GM19397 (cell line): ENCODE results near the gene PCDHB8.
"Not testable (repeated sequence)": the region's sequence is repeated elsewhere in the genome, so short reads cannot be mapped to it uniquely, and the experiment has no call there.

ENCODE experiments used
- ATAC-seq: cut with Tn5 transposase; IDR thresholded peaks from one replicate; pipeline ENCODE4 v1.9.1; 2021; ENCODE audit warnings: mild to moderate bottlenecking, moderate library complexity; ENCODE audit not compliant: unreplicated experiment

PCDHB8 gene

GRCh38 chr5:141184117-141184855, 6.7 kb downstream of the PCDHB8 start:
- ATAC-seq = not testable (repeated sequence)

- no peak for ATAC-seq
Measured at GRCh38 chr5:141186897-141187512, 9.4 kb downstream of the PCDHB8 start, which contains the start of gene PCDHB9. Gene PCDHB9 (plus strand): TSS chr5:141187161. CDS start chr5:141187319, 158 bp downstream.

DNA sequence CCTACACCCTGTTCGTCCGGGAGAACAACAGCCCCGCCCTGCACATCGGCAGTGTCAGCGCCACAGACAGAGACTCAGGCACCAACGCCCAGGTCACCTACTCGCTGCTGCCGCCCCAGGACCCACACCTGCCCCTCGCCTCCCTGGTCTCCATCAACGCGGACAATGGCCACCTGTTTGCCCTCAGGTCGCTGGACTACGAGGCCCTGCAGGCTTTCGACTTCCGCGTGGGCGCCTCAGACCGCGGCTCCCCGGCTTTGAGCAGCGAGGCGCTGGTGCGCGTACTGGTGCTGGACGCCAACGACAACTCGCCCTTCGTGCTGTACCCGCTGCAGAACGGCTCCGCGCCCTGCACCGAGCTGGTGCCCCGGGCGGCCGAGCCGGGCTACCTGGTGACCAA, 11.1 kb downstream of the PCDHB8 start:
- ATAC-seq = not testable (repeated sequence)

DNA sequence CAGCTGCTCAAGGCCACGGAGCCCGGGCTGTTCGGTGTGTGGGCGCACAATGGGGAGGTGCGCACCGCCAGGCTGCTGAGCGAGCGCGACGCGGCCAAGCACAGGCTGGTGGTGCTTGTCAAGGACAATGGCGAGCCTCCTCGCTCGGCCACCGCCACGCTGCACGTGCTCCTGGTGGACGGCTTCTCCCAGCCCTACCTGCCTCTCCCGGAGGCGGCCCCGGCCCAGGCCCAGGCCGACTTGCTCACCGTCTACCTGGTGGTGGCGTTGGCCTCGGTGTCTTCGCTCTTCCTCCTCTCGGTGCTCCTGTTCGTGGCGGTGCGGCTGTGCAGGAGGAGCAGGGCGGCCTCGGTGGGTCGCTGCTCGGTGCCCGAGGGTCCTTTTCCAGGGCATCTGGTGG, 11.5 kb downstream of the PCDHB8 start:
- ATAC-seq = not testable (repeated sequence)

- no peak for ATAC-seq
Measured at GRCh38 chr5:141192110-141192725, 14.6 kb downstream of the PCDHB8 start, which contains the start of gene PCDHB10. Gene PCDHB10 (plus strand): TSS chr5:141192353. CDS start chr5:141192553, 200 bp downstream.

GRCh38 chr5:141194332-141194731, 16.7 kb downstream of the PCDHB8 start:
- ATAC-seq = not testable (repeated sequence)

DNA sequence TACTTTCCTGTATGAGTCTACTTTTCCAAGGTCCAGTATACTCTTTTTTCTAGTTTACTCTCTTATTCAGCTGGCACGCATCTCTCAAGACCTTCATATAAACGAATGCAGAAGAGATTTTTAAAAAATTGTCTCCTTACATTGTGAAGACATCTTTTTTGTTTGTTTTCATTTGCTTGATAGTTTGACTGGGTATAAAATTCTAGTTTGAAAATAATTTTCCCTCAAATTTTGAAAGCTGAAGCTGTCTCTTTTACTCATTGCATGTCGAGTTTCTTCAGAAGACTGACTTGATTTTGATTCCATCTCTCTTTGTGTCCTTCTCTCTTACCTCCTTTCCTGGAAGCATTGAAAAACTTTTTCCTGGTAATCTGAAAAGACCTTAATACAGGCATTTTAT, 18.8 kb downstream of the PCDHB8 start:
- ATAC-seq = no peak

- no peak for ATAC-seq
Measured at GRCh38 chr5:141199359-141200235, 22.0 kb downstream of the PCDHB8 start, which contains the start of gene PCDHB11. Gene PCDHB11 (plus strand): TSS chr5:141199627. CDS start chr5:141199775, 148 bp downstream.

DNA sequence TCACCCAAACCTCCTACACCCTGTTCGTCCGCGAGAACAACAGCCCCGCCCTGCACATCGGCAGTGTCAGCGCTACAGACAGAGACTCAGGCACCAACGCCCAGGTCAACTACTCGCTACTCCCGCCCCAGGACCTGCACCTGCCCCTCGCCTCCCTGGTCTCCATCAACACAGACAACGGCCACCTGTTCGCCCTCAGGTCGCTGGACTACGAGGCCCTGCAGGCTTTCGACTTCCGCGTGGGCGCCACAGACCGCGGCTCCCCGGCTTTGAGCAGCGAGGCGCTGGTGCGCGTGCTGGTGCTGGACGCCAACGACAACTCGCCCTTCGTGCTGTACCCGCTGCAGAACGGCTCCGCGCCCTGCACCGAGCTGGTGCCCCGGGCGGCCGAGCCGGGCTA, 23.5 kb downstream of the PCDHB8 start:
- not testable (repeated sequence) for ATAC-seq

DNA sequence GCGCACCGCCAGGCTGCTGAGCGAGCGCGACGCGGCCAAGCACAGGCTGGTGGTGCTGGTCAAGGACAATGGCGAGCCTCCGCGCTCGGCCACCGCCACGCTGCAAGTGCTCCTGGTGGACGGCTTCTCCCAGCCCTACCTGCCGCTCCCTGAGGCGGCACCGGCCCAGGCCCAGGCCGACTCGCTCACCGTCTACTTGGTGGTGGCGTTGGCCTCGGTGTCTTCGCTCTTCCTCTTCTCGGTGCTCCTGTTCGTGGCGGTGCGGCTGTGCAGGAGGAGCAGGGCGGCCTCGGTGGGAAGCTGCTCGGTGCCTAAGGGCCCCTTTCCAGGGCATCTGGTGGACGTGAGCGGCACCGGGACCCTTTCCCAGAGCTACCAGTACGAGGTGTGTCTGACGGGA, 24.1 kb downstream of the PCDHB8 start:
- not testable (repeated sequence) for ATAC-seq

DNA sequence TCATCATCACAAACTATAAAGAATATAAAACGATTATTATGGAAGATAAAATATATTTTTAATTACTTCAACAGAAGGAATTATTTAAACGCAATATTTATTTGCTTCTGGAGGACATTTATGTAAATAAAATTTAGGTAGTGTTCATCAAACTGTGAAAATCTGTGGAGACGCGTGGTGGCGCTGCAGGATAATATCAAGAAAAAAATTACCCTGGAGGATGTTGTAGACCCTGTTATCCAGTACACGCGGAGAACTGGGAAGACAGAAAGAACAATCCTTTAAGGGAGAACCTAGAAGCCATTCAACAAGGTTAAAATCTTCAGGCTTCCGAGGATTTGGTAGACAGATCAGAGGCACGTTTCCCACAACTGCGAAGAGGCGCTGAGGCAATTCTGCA, 30.9 kb downstream of the PCDHB8 start, which contains the start of gene PCDHB12:
Gene PCDHB12 (plus strand): TSS at position 242 of the 400 bp plus-strand sequence. CDS start 189 bp downstream, outside the sequence.
- no peak for ATAC-seq

DNA sequence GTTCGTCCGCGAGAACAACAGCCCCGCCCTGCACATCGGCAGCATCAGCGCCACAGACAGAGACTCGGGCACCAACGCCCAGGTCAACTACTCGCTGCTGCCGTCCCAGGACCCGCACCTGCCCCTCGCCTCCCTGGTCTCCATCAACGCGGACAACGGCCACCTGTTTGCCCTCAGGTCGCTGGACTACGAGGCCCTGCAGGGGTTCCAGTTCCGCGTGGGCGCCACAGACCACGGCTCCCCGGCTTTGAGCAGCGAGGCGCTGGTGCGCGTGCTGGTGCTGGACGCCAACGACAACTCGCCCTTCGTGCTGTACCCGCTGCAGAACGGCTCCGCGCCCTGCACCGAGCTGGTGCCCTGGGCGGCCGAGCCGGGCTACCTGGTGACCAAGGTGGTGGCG, 32.7 kb downstream of the PCDHB8 start:
- not testable (repeated sequence) for ATAC-seq

- ATAC-seq = not testable (repeated sequence)
Measured at GRCh38 chr5:141210849-141211248, 33.3 kb downstream of the PCDHB8 start.

GRCh38 chr5:141213656-141214339, 36.2 kb downstream of the PCDHB8 start, which contains the start of gene PCDHB13:
Gene PCDHB13 (plus strand): TSS chr5:141213919. CDS start chr5:141214124, 205 bp downstream.
- not testable (repeated sequence) for ATAC-seq

- ATAC-seq = not testable (repeated sequence)
Measured at GRCh38 chr5:141214583-141214982, 37.0 kb downstream of the PCDHB8 start.

GRCh38 chr5:141215504-141215903, 37.9 kb downstream of the PCDHB8 start:
- ATAC-seq = not testable (repeated sequence)

DNA sequence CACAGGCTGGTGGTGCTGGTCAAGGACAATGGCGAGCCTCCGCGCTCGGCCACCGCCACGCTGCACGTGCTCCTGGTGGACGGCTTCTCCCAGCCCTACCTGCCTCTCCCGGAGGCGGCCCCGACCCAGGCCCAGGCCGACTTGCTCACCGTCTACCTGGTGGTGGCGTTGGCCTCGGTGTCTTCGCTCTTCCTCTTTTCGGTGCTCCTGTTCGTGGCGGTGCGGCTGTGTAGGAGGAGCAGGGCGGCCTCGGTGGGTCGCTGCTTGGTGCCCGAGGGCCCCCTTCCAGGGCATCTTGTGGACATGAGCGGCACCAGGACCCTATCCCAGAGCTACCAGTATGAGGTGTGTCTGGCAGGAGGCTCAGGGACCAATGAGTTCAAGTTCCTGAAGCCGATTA, 38.4 kb downstream of the PCDHB8 start:
- not testable (repeated sequence) for ATAC-seq

GRCh38 chr5:141223112-141223783, 45.7 kb downstream of the PCDHB8 start, which contains the start of gene PCDHB14:
Gene PCDHB14 (plus strand): TSS chr5:141223343. CDS start chr5:141223506, 163 bp downstream.
- ATAC-seq = no peak

DNA sequence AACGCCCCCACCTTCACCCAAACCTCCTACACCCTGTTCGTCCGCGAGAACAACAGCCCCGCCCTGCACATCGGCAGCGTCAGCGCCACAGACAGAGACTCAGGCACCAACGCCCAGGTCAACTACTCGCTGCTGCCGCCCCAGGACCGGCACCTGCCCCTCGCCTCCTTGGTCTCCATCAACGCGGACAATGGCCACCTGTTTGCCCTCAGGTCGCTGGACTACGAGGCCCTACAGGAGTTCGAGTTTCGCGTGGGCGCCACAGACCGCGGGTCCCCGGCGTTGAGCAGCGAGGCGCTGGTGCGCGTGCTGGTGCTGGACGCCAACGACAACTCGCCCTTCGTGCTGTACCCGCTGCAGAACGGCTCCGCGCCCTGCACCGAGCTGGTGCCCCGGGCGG, 47.3 kb downstream of the PCDHB8 start:
- not testable (repeated sequence) for ATAC-seq
